DMS53 (cell line): ENCODE data around the gene ISLR2.
A peak's percentile ranks its signal among the peaks of the same experiment; 100 is the strongest.
"Not testable (repeated sequence)": the region's sequence is repeated elsewhere in the genome, so short reads cannot be mapped to it uniquely, and the experiment has no call there.

Experiments
- DNase-seq: peaks from one replicate; lab custom pipeline; 2025; lab: John Stamatoyannopoulos, UW

ISLR2 gene

DNA sequence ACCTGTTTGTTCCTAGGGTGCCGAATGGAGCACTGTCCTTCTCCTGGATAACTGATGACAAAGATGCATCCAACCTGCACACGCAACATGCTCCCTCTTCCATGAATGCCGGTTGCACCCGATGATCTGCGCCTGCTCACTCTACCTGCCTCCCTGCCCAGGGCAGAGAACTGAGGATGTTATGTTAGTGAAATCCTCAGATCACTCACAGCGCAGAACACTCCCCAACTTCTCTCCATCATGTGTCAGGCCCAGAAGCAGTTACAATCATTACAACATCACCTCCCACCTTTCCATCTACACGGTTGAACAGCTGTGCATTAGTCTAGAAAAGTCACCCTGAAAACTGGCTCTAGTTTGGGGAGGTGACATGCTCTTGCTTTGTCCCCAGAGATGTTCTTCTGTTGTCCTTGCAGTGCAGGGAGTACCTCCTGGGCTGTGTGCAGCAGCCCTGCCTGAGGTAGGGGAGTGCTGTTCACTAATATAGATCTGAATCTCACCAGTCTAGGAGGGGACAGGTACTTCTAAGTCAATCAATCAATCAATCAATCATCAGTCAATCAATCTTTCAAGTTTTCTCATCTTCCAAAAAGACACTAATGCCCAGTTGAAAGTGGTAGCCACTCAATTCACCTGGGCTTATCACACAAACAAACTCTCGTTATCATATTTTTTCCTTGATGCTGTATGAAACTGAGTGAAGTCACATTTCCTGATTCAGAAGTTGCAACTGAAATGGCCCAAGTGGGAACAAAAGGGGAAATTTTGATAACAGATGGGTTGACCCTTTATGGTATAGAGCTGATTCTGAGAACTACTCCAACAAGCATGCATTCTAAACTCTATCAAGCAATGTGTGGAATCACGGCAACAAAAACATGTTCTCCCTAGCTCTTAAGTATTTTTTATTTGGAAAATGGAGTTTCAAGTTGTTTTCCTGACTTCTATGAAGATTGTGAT is 27.8 kb downstream of the ISLR2 start:
- DNase-seq, result no peak

DNA sequence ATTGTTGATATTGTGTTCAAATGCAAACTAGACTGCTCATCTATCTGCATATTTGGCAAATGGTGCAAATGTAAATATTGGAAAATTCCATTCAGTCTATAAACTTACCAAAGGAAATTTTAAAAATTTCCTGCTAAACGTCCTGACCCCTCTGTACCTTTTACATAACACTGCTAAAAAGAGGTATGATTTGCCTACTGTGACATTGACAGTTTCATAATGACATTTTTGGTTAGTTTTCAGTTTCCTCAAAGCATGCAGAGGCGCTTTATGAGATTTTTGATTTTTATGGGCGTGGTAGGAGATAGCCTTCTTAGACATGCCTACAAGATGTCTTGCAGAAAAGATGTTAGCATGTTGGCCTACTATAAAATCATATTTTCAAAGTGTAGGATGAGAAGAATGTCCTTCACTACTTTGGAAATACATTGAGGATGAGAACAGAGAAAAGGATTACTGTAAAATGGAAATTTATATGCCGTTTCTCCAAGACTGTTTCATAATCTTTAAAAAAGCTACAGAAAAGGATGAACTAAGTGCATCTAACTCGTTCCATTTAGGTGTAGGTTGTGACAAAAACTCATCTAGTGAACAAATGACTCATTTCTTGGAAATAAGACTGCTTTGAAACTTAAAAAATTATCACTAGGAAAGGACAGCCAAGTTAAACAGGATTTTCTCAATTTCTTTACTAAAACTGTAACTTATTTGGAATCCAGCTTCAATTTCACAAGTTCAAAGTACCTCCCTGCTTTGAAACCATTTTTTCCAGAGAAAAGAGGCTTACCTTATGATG is 28.7 kb downstream of the ISLR2 start:
- DNase-seq, result no peak

DNA sequence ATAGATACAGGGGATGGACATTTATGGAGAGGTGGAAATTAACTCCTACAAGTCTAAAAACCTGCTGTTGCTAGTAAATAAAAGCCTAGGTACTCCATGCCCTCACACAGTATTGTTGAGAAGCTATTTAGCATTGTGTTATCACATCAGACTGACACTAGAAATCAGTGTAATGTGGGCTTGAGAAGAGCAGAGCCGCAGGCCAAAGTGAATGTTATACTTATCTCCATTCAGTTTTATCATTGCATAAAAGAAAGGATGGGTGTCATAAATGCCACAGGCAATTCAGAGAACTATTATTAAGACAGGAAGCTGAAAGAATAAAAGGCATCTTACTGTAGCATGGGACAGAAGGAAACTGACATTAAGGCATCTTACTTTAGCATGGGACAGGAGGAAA is 29.4 kb downstream of the ISLR2 start:
- no peak for DNase-seq

DNA sequence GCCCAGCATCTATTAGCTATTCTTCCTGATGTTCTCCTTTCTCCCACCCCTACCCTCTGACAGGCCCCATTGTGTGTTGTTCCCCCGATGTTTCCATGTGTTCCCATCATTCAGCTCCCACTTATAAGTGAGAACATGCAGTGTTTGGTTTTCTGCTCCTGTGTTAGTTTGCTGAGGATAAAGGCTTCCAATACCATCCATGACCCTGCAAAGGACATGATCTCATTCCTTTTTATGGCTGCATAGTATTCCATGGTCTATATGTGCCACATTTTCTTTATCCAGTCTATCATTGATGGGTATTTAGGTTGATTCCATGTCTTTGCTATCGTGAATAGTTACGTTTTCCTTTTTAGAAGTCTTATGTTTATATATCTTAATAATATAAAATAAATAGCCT is 30.0 kb downstream of the ISLR2 start:
- DNase-seq, result not testable (repeated sequence)

DNA sequence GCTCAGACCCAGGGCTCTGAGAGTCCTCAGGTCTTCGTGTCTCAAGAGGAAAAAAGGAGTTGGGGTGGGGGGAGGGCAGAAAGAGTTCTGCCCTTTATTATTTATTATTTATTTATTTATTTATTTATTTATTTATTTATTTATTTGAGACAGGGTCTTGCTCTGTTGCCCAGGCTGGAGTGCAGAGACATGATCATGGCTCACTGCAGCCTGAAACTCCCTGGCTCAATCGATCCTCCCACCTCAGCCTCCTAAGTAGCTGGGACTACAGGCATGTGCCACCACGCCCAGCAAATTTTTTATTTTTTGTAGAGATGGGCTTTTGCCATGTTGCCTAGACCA is 31.8 kb downstream of the ISLR2 start:
- not testable (repeated sequence) for DNase-seq

DNA sequence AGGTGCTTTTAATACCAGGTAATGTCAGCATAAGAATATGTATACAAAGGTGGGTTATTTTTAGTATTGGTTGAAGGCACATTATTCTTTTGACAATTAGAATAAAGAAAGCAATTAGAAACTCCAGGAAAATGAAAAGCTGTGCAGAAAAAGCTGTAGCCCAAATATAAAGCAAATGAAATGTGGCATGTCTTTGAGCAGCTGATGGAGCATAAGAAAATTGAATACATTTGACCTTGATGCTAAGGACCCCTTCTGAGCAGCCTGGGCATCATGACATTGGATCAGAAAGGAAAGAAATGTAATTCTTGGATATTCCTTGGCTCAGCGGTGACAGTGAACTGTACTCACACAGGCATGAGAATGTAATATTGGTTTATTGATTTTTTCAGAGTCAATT is 35.1 kb downstream of the ISLR2 start:
- no peak for DNase-seq

DNA sequence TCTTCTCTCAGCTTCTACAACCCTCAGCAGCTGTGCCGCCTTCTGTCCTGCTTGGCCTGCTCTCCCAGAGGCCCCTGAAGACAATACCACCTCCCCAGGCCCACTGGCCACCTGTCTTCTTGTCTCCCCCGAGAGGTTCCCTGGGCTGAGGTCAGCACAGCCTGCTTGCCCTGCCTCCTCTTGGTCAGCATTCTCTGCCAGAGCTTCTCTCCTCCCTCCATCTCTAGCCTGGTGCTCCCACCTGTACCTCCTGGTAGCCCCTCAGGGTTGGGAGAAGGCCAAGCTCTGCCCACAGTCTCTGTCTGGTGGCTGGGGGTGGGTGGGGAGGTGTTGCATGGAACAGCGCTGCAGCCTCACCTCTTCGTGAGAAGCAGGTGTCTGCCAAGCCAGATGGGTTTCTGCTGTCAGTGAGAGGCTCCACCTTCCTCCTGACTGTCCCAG is 37.5 kb downstream of the ISLR2 start:
- peak; percentile 19 for DNase-seq

DNA sequence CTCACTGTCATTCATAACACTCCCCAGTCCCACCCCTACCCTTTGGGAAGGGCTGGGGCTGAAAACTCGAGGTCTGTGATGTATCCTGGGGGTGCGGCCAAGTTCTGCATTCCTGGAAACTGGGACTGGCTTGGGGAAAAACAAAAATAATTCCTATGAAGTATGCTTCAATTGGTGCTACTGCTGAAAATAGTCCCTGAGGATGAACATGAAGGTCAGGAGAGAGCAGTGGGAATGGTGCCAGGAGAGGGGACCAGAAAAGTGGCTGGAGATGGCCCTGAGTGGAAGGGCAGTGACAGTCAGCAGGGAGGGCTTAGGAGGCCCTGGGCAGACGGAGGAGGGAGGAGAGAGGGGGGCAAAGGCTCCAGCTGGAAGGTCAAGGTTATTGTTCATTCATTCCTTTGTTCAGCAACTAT is 38.3 kb downstream of the ISLR2 start:
- no peak for DNase-seq

DNA sequence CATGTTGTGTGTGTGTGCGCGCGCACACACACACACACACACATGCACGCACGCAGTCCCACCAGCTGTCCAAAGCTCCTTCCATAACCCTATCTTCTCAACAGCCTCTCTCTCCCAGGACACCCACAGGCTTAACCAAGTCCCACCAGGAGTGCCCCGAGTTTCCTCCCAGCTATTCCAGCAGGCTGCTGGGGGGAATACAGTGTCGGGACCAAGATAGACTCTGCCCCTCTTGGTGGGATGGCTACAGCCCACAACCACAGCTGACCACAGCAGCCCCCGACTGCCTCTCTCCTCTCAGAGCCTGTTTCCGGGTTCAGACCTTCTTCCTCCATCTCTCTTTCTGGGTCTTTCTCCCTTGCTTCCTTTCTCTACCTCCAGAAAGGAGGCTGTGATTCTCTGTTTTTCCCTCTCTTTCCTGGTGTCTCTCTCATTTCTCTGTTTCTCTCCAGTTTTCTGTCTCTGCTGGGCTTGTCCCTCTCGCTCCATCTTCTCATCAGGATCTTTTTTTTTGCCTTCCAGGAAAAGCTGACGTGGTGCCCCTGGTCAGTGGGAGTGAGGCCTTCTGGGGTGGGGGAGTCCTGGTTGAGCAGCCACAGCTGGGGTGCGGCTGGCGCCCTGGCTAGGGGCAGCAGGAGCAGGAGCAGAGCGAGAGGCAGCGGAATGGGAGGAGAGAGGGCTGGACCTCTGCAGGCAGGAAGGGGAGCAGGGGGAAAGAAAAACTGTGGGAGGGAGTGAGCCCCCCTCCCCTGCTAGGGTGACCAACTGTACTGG is 39.9 kb downstream of the ISLR2 start:
- no peak for DNase-seq

DNA sequence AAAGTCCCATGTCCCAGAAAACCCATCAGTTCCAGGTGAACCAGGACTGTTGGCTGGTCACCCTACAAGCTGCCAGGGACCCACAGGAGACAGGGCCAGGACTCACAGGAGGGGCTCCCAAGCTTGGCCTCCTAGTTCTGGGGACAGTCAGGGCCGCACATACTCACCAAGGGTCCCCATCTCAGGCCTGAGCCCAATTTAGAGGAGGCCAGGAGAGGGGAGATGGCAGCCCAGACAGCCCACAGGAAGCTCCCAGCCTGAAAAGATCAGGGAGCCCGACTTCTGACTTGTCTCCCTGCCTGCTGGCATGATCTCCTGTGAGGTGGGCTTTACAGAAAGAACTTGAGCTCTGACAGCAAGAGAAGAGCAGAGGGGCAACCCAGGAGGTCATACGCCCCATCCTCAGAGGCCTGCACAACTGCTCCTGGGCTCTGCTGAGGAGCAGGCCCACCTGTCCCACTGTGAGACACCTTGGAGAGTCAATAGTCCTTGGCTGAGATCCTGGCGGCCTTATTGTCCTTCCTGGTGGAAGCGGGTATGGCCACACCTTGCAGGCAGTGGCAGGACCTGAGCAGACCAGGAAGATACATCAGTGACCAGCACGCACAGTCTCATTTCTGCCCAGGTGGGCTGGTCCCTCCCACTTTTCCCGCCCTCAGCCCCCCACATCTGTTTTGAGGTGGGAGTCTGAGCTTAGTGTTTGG is 40.6 kb downstream of the ISLR2 start:
- DNase-seq, result no peak

DNA sequence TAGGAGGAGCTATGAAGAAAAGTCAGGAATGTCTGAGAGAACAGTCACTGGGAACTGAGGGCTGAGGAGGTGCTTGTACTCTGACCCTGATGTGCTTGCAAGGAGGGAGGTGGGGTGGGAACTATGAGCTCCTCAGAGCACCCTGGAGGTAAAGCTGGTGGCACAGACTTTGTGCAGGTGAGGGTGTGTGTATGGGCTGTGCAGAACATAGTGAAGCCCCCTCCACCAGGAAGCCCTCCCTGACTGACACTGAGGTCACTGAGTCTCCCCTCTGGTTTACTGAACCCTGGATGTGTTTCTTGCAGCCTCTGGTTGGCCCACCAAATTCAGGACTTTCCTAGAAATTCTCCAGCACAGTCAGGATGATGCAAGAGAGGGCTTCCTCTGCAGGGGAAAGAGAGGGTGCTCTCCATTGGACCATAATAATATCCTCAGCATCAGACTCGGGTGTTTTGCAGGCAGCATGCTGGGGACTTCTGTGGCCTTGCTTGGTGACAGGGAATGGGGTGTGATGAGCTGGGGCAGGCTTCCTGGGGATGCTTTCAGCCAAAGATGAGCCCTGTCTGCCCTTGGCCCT is 41.7 kb downstream of the ISLR2 start:
- no peak for DNase-seq

DNA sequence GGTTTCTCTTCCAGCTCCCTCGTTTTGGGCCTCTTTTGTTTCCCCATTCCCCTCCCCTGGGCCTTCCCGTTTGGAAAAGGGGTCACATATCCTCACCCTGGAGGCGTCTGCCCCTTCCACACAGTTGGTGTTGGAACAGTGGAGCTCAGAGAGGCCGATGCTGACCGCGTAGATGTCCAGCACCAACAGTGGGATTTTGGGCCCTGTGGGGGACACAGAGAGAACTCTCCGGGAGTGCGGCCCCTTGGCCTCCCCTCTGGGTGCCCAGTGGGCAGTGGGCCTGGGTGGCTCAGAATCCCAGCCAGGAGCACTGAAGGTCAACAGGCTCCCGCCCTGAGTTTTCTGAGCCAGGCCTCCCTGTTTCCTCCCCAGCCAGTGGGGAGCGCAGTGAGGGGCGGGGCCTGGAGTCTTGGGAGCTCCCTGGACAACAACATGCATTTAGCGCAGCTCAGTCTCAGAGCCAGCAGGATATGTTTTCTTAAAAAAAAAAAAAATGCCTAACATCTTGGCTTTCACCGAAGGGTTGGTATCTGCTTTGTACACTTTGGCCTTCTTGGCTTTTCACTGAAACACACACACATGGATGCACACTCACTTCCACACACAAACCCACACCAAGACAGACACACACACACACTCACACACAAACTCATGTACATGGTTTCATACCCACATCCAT is 42.5 kb downstream of the ISLR2 start:
- no peak for DNase-seq

DNA sequence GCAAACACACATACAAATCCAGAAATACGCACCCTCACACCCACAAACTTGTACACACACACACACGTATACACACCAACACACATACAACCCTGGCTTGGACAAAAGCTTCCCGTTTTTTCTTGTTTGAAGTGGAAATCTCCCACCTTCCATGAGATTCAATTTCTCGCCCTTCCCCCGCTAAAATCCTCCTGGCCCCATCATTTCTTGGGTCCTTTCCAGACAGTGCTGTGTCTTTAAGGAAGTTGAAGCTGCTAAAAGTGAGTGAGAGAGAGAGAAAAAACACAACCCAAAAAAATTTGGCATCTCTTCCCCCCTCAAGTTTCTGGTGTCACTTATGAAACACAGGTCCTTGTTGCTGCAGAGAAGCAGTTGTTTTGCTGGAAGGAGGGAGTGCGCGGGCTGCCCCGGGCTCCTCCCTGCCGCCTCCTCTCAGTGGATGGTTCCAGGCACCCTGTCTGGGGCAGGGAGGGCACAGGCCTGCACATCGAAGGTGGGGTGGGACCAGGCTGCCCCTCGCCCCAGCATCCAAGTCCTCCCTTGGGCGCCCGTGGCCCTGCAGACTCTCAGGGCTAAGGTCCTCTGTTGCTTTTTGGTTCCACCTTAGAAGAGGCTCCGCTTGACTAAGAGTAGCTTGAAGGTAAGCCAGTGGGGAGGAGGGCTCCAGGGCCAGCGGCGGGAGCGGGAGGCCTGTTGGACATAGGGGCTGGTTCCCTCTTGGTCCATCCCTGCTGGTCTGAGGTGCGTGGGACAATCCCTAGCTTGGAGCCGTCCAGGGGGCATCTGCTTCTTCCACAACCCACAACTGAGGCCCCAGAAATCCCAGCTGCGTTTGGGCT is 43.2 kb downstream of the ISLR2 start, which contains the start of gene ISLR:
Gene ISLR, plus strand, starts transcription at position 331 of the 839 bp plus-strand sequence. CDS start 1,149 bp downstream, outside the sequence.
- no peak for DNase-seq

DNA sequence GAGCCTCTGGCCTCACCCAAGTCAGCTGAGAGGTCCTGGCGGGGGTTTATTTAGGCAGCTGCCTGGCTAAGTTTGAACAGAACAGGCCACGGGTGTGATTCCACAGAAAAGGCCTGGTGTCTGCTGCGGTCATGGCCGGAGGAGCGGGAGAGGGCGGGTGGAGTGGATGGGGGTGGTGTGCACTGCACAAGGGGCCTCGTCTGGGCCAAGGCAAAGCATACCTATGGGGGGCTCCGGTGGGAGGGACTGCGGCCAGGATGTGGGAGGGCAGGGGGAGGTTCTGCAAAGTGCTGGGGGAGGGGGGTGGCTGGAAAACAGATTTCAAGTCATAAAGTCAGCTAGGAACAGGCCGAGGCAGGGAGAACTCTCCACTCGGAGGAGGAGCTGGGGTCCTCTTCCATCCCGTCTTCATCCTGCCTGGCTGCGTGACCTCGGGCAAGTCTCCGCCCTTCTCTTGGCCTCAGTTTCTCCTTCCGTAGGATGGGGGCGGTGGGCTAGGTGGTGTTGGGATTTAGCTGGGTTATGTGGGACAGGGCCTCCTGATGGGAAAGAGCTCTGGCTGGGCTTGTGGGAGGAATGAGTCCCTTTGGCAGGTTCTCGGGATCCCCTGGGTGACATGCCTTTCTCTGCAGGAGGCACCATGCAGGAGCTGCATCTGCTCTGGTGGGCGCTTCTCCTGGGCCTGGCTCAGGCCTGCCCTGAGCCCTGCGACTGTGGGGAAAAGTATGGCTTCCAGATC is 44.0 kb downstream of the ISLR2 start:
- no peak for DNase-seq

DNA sequence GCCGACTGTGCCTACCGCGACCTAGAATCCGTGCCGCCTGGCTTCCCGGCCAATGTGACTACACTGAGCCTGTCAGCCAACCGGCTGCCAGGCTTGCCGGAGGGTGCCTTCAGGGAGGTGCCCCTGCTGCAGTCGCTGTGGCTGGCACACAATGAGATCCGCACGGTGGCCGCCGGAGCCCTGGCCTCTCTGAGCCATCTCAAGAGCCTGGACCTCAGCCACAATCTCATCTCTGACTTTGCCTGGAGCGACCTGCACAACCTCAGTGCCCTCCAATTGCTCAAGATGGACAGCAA is 44.5 kb downstream of the ISLR2 start:
- no peak for DNase-seq

DNA sequence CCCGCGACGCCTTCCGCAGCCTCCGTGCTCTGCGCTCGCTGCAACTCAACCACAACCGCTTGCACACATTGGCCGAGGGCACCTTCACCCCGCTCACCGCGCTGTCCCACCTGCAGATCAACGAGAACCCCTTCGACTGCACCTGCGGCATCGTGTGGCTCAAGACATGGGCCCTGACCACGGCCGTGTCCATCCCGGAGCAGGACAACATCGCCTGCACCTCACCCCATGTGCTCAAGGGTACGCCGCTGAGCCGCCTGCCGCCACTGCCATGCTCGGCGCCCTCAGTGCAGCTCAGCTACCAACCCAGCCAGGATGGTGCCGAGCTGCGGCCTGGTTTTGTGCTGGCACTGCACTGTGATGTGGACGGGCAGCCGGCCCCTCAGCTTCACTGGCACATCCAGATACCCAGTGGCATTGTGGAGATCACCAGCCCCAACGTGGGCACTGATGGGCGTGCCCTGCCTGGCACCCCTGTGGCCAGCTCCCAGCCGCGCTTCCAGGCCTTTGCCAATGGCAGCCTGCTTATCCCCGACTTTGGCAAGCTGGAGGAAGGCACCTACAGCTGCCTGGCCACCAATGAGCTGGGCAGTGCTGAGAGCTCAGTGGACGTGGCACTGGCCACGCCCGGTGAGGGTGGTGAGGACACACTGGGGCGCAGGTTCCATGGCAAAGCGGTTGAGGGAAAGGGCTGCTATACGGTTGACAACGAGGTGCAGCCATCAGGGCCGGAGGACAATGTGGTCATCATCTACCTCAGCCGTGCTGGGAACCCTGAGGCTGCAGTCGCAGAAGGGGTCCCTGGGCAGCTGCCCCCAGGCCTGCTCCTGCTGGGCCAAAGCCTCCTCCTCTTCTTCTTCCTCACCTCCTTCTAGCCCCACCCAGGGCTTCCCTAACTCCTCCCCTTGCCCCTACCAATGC is 45.1 kb downstream of the ISLR2 start:
- no peak for DNase-seq

DNA sequence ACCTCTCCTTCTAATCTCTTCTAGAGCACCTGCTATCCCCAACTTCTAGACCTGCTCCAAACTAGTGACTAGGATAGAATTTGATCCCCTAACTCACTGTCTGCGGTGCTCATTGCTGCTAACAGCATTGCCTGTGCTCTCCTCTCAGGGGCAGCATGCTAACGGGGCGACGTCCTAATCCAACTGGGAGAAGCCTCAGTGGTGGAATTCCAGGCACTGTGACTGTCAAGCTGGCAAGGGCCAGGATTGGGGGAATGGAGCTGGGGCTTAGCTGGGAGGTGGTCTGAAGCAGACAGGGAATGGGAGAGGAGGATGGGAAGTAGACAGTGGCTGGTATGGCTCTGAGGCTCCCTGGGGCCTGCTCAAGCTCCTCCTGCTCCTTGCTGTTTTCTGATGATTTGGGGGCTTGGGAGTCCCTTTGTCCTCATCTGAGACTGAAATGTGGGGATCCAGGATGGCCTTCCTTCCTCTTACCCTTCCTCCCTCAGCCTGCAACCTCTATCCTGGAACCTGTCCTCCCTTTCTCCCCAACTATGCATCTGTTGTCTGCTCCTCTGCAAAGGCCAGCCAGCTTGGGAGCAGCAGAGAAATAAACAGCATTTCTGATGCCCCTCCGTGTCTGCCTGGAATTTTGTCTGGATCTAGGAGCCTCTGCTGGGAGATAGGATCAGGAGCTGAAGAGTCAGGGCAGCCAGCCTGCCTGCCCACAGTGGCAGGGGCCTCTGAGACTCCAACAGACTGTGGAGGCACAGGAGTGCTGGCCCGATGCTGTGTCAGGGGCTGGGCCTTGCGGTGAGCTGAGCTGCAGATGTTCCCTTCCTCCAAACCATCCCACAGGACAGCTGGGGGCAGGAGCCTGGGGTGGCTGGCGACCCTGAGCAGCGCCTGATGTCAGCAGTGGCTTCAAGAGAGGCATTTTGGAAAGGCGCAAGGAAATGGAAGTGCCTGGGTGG is 46.2 kb downstream of the ISLR2 start:
- no peak for DNase-seq
